Measurements from ENCODE around the gene INO80B.
A peak's percentile ranks its signal among the peaks of the same experiment; 100 is the strongest.

Gene INO80B

GRCh38 chr2:74428675-74429074 lies 26.2 kb upstream of the INO80B start:
- peaks cover 80% of the 10 kb centered on the region for H3K36me3 ChIP-seq (ENCODE audit: insufficient read depth, low read depth, low read length)
- H3K9ac ChIP-seq (ENCODE audit: low read depth, low read length) = no peak overlapping the region
- H3K27me3 ChIP-seq (ENCODE audit: insufficient read depth, low read length) = peaks cover 2% of the 10 kb centered on the region; the same call in 1 of the 2 replicates
- H3K4me1 ChIP-seq (ENCODE audit: insufficient read depth, low read length) = no peaks in the 10 kb centered on the region
- H3K4me3 ChIP-seq (ENCODE audit: low read length) = no peak overlapping the region
- H3K27ac ChIP-seq (ENCODE audit: low read length) = no peak overlapping the region
- H3K9me3 ChIP-seq (ENCODE audit: insufficient read depth, low read depth, low read length) = no peaks in the 10 kb centered on the region

- Histone ChIP-seq H3K36me3 (ENCODE audit: insufficient read depth, low read depth, low read length) (peaks cover 79% of the 10 kb centered on the region), H3K9ac (ENCODE audit: low read depth, low read length) (no peak overlapping the region), H3K4me1 (ENCODE audit: insufficient read depth, low read length) (no peaks in the 10 kb centered on the region), H3K27ac (ENCODE audit: low read length) (no peak overlapping the region), H3K27me3 (ENCODE audit: insufficient read depth, low read length) (no peaks in the 10 kb centered on the region), H3K4me3 (ENCODE audit: low read length) (no peak overlapping the region), H3K9me3 (ENCODE audit: insufficient read depth, low read depth, low read length) (no peaks in the 10 kb centered on the region)
Observed at GRCh38 chr2:74429487-74430451, 25.1 kb upstream of the INO80B start.

- Histone ChIP-seq H3K27ac (ENCODE audit: low read length) (no peak overlapping the region), H3K4me1 (ENCODE audit: insufficient read depth, low read length) (no peaks in the 10 kb centered on the region), H3K27me3 (ENCODE audit: insufficient read depth, low read length) (no peaks in the 10 kb centered on the region), H3K9ac (ENCODE audit: low read depth, low read length) (no peak overlapping the region), H3K9me3 (ENCODE audit: insufficient read depth, low read depth, low read length) (no peaks in the 10 kb centered on the region), H3K4me3 (ENCODE audit: low read length) (no peak overlapping the region), H3K36me3 (ENCODE audit: insufficient read depth, low read depth, low read length) (peaks cover 71% of the 10 kb centered on the region)
Observed at GRCh38 chr2:74430502-74430901, 24.4 kb upstream of the INO80B start.

GRCh38 chr2:74436111-74436805 lies 18.6 kb upstream of the INO80B start:
- H3K9me3 ChIP-seq (ENCODE audit: insufficient read depth, low read depth, low read length) = no peaks in the 10 kb centered on the region
- H3K36me3 ChIP-seq (ENCODE audit: insufficient read depth, low read depth, low read length) = peaks cover 20% of the 10 kb centered on the region
- no peak overlapping the region for H3K27ac ChIP-seq (ENCODE audit: low read length)
- 0 out of 2 replicates have a peak overlapping the region, but pooled peaks have one; percentile 5 for H3K4me3 ChIP-seq (ENCODE audit: low read length)
- peaks cover 2% of the 10 kb centered on the region; the same call in 1 of the 2 replicates for H3K27me3 ChIP-seq (ENCODE audit: insufficient read depth, low read length)
- peaks cover 32% of the 10 kb centered on the region for H3K4me1 ChIP-seq (ENCODE audit: insufficient read depth, low read length)
- no peak overlapping the region for H3K9ac ChIP-seq (ENCODE audit: low read depth, low read length)

GRCh38 chr2:74436848-74437695 lies 17.8 kb upstream of the INO80B start:
- no peak overlapping the region for H3K9ac ChIP-seq (ENCODE audit: low read depth, low read length)
- peak overlapping the region; percentile 5; the same call in 1 of the 2 replicates for H3K4me3 ChIP-seq (ENCODE audit: low read length)
- H3K4me1 ChIP-seq (ENCODE audit: insufficient read depth, low read length) = peaks cover 32% of the 10 kb centered on the region
- H3K27me3 ChIP-seq (ENCODE audit: insufficient read depth, low read length) = peaks cover 10% of the 10 kb centered on the region; the same call in 1 of the 2 replicates
- no peak overlapping the region for H3K27ac ChIP-seq (ENCODE audit: low read length)
- no peaks in the 10 kb centered on the region for H3K9me3 ChIP-seq (ENCODE audit: insufficient read depth, low read depth, low read length)
- H3K36me3 ChIP-seq (ENCODE audit: insufficient read depth, low read depth, low read length) = peaks cover 12% of the 10 kb centered on the region

GRCh38 chr2:74438248-74438647 lies 16.6 kb upstream of the INO80B start:
- peaks cover 15% of the 10 kb centered on the region; the same call in 1 of the 2 replicates for H3K27me3 ChIP-seq (ENCODE audit: insufficient read depth, low read length)
- peak overlapping the region; percentile 7; the same call in 1 of the 2 replicates for H3K4me3 ChIP-seq (ENCODE audit: low read length)
- H3K27ac ChIP-seq (ENCODE audit: low read length) = no peak overlapping the region
- no peaks in the 10 kb centered on the region for H3K9me3 ChIP-seq (ENCODE audit: insufficient read depth, low read depth, low read length)
- H3K36me3 ChIP-seq (ENCODE audit: insufficient read depth, low read depth, low read length) = peaks cover 6% of the 10 kb centered on the region; the same call in 1 of the 2 replicates
- peaks cover 32% of the 10 kb centered on the region for H3K4me1 ChIP-seq (ENCODE audit: insufficient read depth, low read length)
- H3K9ac ChIP-seq (ENCODE audit: low read depth, low read length) = no peak overlapping the region

GRCh38 chr2:74439373-74439772 lies 15.5 kb upstream of the INO80B start:
- Histone ChIP-seq H3K4me3 (ENCODE audit: low read length) (peak overlapping the region; percentile 94), H3K4me1 (ENCODE audit: insufficient read depth, low read length) (peaks cover 32% of the 10 kb centered on the region), H3K36me3 (ENCODE audit: insufficient read depth, low read depth, low read length) (peaks cover 6% of the 10 kb centered on the region; the same call in 1 of the 2 replicates), H3K9ac (ENCODE audit: low read depth, low read length) (peak overlapping the region; percentile 92; the same call in 1 of the 2 replicates), H3K27me3 (ENCODE audit: insufficient read depth, low read length) (peaks cover 20% of the 10 kb centered on the region; the same call in 1 of the 2 replicates), H3K27ac (ENCODE audit: low read length) (no peak overlapping the region), H3K9me3 (ENCODE audit: insufficient read depth, low read depth, low read length) (no peaks in the 10 kb centered on the region)

- peak overlapping the region; percentile 67 for H3K27ac ChIP-seq (ENCODE audit: low read length)
- peaks cover 6% of the 10 kb centered on the region; the same call in 1 of the 2 replicates for H3K36me3 ChIP-seq (ENCODE audit: insufficient read depth, low read depth, low read length)
- peak overlapping the region; percentile 92 for H3K9ac ChIP-seq (ENCODE audit: low read depth, low read length)
- H3K4me1 ChIP-seq (ENCODE audit: insufficient read depth, low read length) = peaks cover 32% of the 10 kb centered on the region
- peaks cover 24% of the 10 kb centered on the region; the same call in 1 of the 2 replicates for H3K27me3 ChIP-seq (ENCODE audit: insufficient read depth, low read length)
- no peaks in the 10 kb centered on the region for H3K9me3 ChIP-seq (ENCODE audit: insufficient read depth, low read depth, low read length)
- H3K4me3 ChIP-seq (ENCODE audit: low read length) = peak overlapping the region; percentile 94
Observed at GRCh38 chr2:74439803-74440377, 15.0 kb upstream of the INO80B start.

GRCh38 chr2:74440378-74441169 lies 14.3 kb upstream of the INO80B start:
- Histone ChIP-seq H3K4me1 (ENCODE audit: insufficient read depth, low read length) (peaks cover 32% of the 10 kb centered on the region), H3K4me3 (ENCODE audit: low read length) (peak overlapping the region; percentile 94), H3K36me3 (ENCODE audit: insufficient read depth, low read depth, low read length) (peaks cover 6% of the 10 kb centered on the region; the same call in 1 of the 2 replicates), H3K27me3 (ENCODE audit: insufficient read depth, low read length) (peaks cover 24% of the 10 kb centered on the region; the same call in 1 of the 2 replicates), H3K9me3 (ENCODE audit: insufficient read depth, low read depth, low read length) (no peaks in the 10 kb centered on the region), H3K9ac (ENCODE audit: low read depth, low read length) (peak overlapping the region; percentile 92), H3K27ac (ENCODE audit: low read length) (peak overlapping the region; percentile 67)

- Histone ChIP-seq H3K9ac (ENCODE audit: low read depth, low read length) (peak overlapping the region; percentile 92), H3K36me3 (ENCODE audit: insufficient read depth, low read depth, low read length) (peaks cover 6% of the 10 kb centered on the region; the same call in 1 of the 2 replicates), H3K4me1 (ENCODE audit: insufficient read depth, low read length) (peaks cover 32% of the 10 kb centered on the region), H3K9me3 (ENCODE audit: insufficient read depth, low read depth, low read length) (no peaks in the 10 kb centered on the region), H3K27me3 (ENCODE audit: insufficient read depth, low read length) (peaks cover 24% of the 10 kb centered on the region; the same call in 1 of the 2 replicates), H3K27ac (ENCODE audit: low read length) (peak overlapping the region; percentile 67), H3K4me3 (ENCODE audit: low read length) (peak overlapping the region; percentile 94)
Observed at GRCh38 chr2:74441170-74441689, 13.7 kb upstream of the INO80B start.
